ENCODE data around the gene CCIN. TPM values are rescaled to one million over a fixed set of nuclear protein-coding genes. Genes with fewer than 3 reads are reported as not detected.
"Not testable (repeated sequence)": the region's sequence is repeated elsewhere in the genome, so short reads cannot be mapped to it uniquely, and the experiment has no call there.

Gene CCIN
- total RNA-seq, 2 donors from 2014 or later = 0.12 TPM; not detected in 1

GRCh38 chr9:36156116-36156515, 13.1 kb upstream of the CCIN start:
- no peaks in the 10 kb centered on the region for H3K27me3 Mint-ChIP-seq (ENCODE audit: low read depth)
- peaks cover 5 to 7% of the 10 kb centered on the region in 2 donors for H3K36me3 Mint-ChIP-seq (ENCODE audit: insufficient read depth in 2 of 2)
- H3K4me3 Mint-ChIP-seq = no peak overlapping the region
- peaks cover 36% of the 10 kb centered on the region for H3K4me1 Mint-ChIP-seq (ENCODE audit: low read depth)
- H3K27ac Mint-ChIP-seq = no peak overlapping the region
- ATAC-seq (replicated peaks in 1 of 2) (no peak), DNase-seq (no peak)
- no peaks in the 10 kb centered on the region for H3K9me3 Mint-ChIP-seq

- H3K27ac Mint-ChIP-seq = no peak overlapping the region
- no peaks in the 10 kb centered on the region for H3K9me3 Mint-ChIP-seq
- H3K36me3 Mint-ChIP-seq (ENCODE audit: insufficient read depth in 2 of 2) = peaks cover 4 to 5% of the 10 kb centered on the region in 2 donors
Observed at GRCh38 chr9:36158122-36158521, 11.1 kb upstream of the CCIN start.

GRCh38 chr9:36158917-36159316, 10.3 kb upstream of the CCIN start:
- no peak overlapping the region for H3K4me3 Mint-ChIP-seq
- H3K4me1 Mint-ChIP-seq (ENCODE audit: low read depth) = peaks cover 12% of the 10 kb centered on the region
- H3K27ac Mint-ChIP-seq = no peak overlapping the region
- no peaks in the 10 kb centered on the region for H3K27me3 Mint-ChIP-seq (ENCODE audit: low read depth)
- DNase-seq (no peak), ATAC-seq (replicated peaks in 1 of 2) (no peak)
- peaks cover 3 to 5% of the 10 kb centered on the region in 2 donors for H3K36me3 Mint-ChIP-seq (ENCODE audit: insufficient read depth in 2 of 2)
- H3K9me3 Mint-ChIP-seq = no peaks in the 10 kb centered on the region

More at GRCh38 chr9:36158122-36158521, 11.1 kb upstream of the CCIN start:
- Mint-ChIP-seq H3K4me3 (no peak overlapping the region), H3K27me3 (ENCODE audit: low read depth) (no peaks in the 10 kb centered on the region), H3K4me1 (ENCODE audit: low read depth) (peaks cover 18% of the 10 kb centered on the region)
- DNase-seq = no peak
- ATAC-seq (replicated peaks in 1 of 2) = no peak

GRCh38 chr9:36159509-36159908, 9.7 kb upstream of the CCIN start:
- not testable (repeated sequence) for H3K4me3 Mint-ChIP-seq; H3K9me3 Mint-ChIP-seq; H3K27me3 Mint-ChIP-seq (ENCODE audit: low read depth); H3K27ac Mint-ChIP-seq; DNase-seq; H3K36me3 Mint-ChIP-seq (ENCODE audit: insufficient read depth in 2 of 2); ATAC-seq (replicated peaks in 1 of 2)
- peaks cover 12% of the 10 kb centered on the region for H3K4me1 Mint-ChIP-seq (ENCODE audit: low read depth)

GRCh38 chr9:36160126-36160525, 9.1 kb upstream of the CCIN start:
- DNase-seq; ATAC-seq (replicated peaks in 1 of 2); H3K9me3 Mint-ChIP-seq; H3K27me3 Mint-ChIP-seq (ENCODE audit: low read depth); H3K4me3 Mint-ChIP-seq; H3K27ac Mint-ChIP-seq; H3K36me3 Mint-ChIP-seq (ENCODE audit: insufficient read depth in 2 of 2): not testable (repeated sequence)
- H3K4me1 Mint-ChIP-seq (ENCODE audit: low read depth) = peaks cover 12% of the 10 kb centered on the region

GRCh38 chr9:36161187-36161586, 8.0 kb upstream of the CCIN start:
- no peak for ATAC-seq (replicated peaks in 1 of 2)
- Mint-ChIP-seq H3K27ac (no peak overlapping the region), H3K36me3 (ENCODE audit: insufficient read depth in 2 of 2) (peaks cover 1 to 3% of the 10 kb centered on the region in 2 donors), H3K27me3 (ENCODE audit: low read depth) (no peaks in the 10 kb centered on the region), H3K4me3 (no peak overlapping the region), H3K4me1 (ENCODE audit: low read depth) (peaks cover 12% of the 10 kb centered on the region), H3K9me3 (no peaks in the 10 kb centered on the region)
- no peak for DNase-seq

- no peak for ATAC-seq (replicated peaks in 1 of 2)
- H3K27ac Mint-ChIP-seq = no peak overlapping the region
- no peak for DNase-seq
Observed at GRCh38 chr9:36162211-36162738, 6.9 kb upstream of the CCIN start.

GRCh38 chr9:36163049-36163785, 6.0 kb upstream of the CCIN start:
- no peak for DNase-seq
- H3K9me3 Mint-ChIP-seq = no peaks in the 10 kb centered on the region

More at GRCh38 chr9:36162211-36162738, 6.9 kb upstream of the CCIN start:
- Mint-ChIP-seq H3K4me3 (no peak overlapping the region), H3K36me3 (ENCODE audit: insufficient read depth in 2 of 2) (peaks cover 0 to 1% of the 10 kb centered on the region in 2 donors), H3K4me1 (ENCODE audit: low read depth) (peaks cover 12% of the 10 kb centered on the region), H3K27me3 (ENCODE audit: low read depth) (no peaks in the 10 kb centered on the region), H3K9me3 (no peaks in the 10 kb centered on the region)

GRCh38 chr9:36163786-36164170, 5.4 kb upstream of the CCIN start:
- H3K9me3 Mint-ChIP-seq = no peaks in the 10 kb centered on the region

More at GRCh38 chr9:36163049-36163785, 6.0 kb upstream of the CCIN start:
- Mint-ChIP-seq H3K27me3 (ENCODE audit: low read depth) (no peaks in the 10 kb centered on the region), H3K27ac (no peak overlapping the region), H3K4me3 (no peak overlapping the region), H3K36me3 (ENCODE audit: insufficient read depth in 2 of 2) (peaks cover 0 to 1% of the 10 kb centered on the region in 2 donors), H3K4me1 (ENCODE audit: low read depth) (peaks cover 8% of the 10 kb centered on the region)
- ATAC-seq (replicated peaks in 1 of 2) = no peak

GRCh38 chr9:36164372-36164771, 4.8 kb upstream of the CCIN start:
- Mint-ChIP-seq H3K27me3 (ENCODE audit: low read depth) (no peaks in the 10 kb centered on the region), H3K4me3 (no peak overlapping the region), H3K9me3 (no peaks in the 10 kb centered on the region), H3K27ac (no peak overlapping the region), H3K4me1 (ENCODE audit: low read depth) (no peaks in the 10 kb centered on the region), H3K36me3 (ENCODE audit: insufficient read depth in 2 of 2) (peaks cover 0 to under 1% of the 10 kb centered on the region in 2 donors)
- ATAC-seq (replicated peaks in 1 of 2) (no peak), DNase-seq (no peak)

More at GRCh38 chr9:36163786-36164170, 5.4 kb upstream of the CCIN start:
- no peaks in the 10 kb centered on the region for H3K27me3 Mint-ChIP-seq (ENCODE audit: low read depth)
- H3K36me3 Mint-ChIP-seq (ENCODE audit: insufficient read depth in 2 of 2) = peaks cover 0 to 1% of the 10 kb centered on the region in 2 donors
- peaks cover 2% of the 10 kb centered on the region for H3K4me1 Mint-ChIP-seq (ENCODE audit: low read depth)
- DNase-seq = no peak
- no peak overlapping the region for H3K27ac Mint-ChIP-seq
- ATAC-seq (replicated peaks in 1 of 2) = no peak
- no peak overlapping the region for H3K4me3 Mint-ChIP-seq

GRCh38 chr9:36164989-36165388, 4.2 kb upstream of the CCIN start:
- H3K4me3 Mint-ChIP-seq = peak overlapping the region; percentile 35 to 62
- H3K4me1 Mint-ChIP-seq (ENCODE audit: low read depth) = no peaks in the 10 kb centered on the region
- H3K9me3 Mint-ChIP-seq = no peaks in the 10 kb centered on the region
- no peak for DNase-seq
- H3K36me3 Mint-ChIP-seq (ENCODE audit: insufficient read depth in 2 of 2) = no peaks in the 10 kb centered on the region
- H3K27ac Mint-ChIP-seq = no peak overlapping the region
- ATAC-seq (replicated peaks in 1 of 2) = no peak
- no peaks in the 10 kb centered on the region for H3K27me3 Mint-ChIP-seq (ENCODE audit: low read depth)

- H3K36me3 Mint-ChIP-seq (ENCODE audit: insufficient read depth in 2 of 2) = no peaks in the 10 kb centered on the region
- peak overlapping the region; percentile 53 to 62 for H3K4me3 Mint-ChIP-seq
- H3K4me1 Mint-ChIP-seq (ENCODE audit: low read depth) = no peaks in the 10 kb centered on the region
- no peaks in the 10 kb centered on the region for H3K27me3 Mint-ChIP-seq (ENCODE audit: low read depth)
- DNase-seq (no peak), ATAC-seq (replicated peaks in 1 of 2) (no peak)
- peak overlapping the region; percentile 17 for H3K27ac Mint-ChIP-seq
- H3K9me3 Mint-ChIP-seq = no peaks in the 10 kb centered on the region
Observed at GRCh38 chr9:36165826-36166167, 3.4 kb upstream of the CCIN start.

GRCh38 chr9:36166168-36166927, 2.8 kb upstream of the CCIN start:
- DNase-seq (peak; percentile 87 to 91), ATAC-seq (replicated peaks in 1 of 2) (peak; percentile 97 to 98)
- Mint-ChIP-seq H3K4me1 (ENCODE audit: low read depth) (no peaks in the 10 kb centered on the region), H3K36me3 (ENCODE audit: insufficient read depth in 2 of 2) (no peaks in the 10 kb centered on the region), H3K27me3 (ENCODE audit: low read depth) (no peaks in the 10 kb centered on the region), H3K9me3 (no peaks in the 10 kb centered on the region), H3K27ac (no peak overlapping the region), H3K4me3 (peak overlapping the region; percentile 81 to 82)

All from activated T-cell treated with anti-CD3 and anti-CD28 coated beads, Interleukin-2, amount 50 U/mL, for 72 hours (primary cell).